ENCODE data around the gene ARHGEF18.
"Not testable (repeated sequence)": the region's sequence is repeated elsewhere in the genome, so short reads cannot be mapped to it uniquely, and the experiment has no call there.

The ARHGEF18 gene

DNA sequence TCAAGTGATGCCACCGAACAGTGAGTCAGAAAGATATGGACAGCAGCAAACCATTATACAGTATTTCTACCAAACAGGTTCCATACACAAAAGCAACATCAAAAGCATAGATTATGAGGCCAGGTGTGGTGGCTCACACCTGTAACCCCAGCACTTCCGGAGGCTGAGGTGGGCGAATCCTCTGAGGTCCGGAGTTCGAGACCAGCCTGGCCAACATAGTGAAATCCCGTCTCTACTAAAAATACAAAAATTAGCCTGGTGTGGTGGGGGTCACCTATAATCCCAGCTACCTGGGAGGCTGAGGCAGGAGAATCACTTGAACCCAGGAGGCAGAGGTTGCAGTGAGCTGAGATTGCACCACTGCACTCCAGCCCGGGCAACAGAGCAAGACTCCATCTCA, 1.7 kb upstream of the ARHGEF18 start:
- DNase-seq (ENCODE audit: low read depth), result not testable (repeated sequence)

DNA sequence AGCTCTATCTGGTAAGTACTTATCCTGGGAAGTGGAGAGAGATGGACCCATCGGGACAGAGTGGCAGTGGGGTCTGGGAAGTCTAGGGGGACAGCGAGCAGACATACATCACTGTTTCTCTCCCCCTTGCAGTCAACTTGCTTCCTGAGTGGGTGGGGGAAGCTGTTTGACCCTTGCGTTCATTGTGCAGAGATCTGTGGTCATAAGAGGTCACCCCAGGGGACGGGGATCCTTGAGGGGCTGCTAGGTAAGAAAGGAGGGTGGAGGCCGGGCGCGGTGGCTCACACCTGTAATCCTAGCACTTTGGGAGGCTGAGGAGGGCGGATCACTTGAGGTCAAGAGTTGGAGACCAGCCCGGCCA, 474 bp downstream of the ARHGEF18 start:
- DNase-seq (ENCODE audit: low read depth), result no peak

DNA sequence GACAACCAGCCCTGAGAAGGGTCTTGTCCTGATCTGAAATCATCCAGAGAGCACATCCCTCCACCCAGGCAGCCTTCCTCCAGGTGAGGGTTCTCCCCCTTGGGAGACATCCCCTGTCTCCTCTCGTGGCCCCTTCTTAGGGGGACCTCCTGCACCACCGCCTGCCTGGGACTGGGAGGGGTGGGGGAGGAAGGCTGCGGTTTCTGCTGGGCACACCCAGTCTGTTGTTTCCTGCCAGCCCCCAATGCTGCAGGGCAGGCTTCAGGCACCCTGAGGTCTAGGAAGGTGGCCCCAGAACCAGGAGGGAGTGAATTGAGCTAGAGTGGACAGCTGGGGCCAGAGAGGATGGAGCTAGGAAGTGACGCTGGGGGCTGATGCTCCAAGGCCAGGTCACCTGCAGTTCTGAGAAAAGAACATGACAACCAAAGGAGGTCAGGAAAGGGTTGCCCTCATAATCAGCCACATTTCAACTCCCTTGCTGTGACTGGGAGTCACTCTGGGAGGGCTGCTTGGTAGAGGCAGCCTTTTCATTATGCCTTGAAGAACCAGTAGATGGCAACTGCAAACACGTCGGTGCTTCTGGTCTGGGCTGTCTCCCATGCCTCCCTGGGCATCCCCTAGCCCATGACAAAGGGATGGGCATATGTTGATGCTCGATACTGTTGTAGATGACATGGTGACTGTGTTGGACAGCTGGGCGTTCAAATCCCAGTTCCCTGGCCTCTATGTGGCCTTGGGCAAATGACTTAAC, 1.4 kb downstream of the ARHGEF18 start:
- no peak for DNase-seq (ENCODE audit: low read depth)

DNA sequence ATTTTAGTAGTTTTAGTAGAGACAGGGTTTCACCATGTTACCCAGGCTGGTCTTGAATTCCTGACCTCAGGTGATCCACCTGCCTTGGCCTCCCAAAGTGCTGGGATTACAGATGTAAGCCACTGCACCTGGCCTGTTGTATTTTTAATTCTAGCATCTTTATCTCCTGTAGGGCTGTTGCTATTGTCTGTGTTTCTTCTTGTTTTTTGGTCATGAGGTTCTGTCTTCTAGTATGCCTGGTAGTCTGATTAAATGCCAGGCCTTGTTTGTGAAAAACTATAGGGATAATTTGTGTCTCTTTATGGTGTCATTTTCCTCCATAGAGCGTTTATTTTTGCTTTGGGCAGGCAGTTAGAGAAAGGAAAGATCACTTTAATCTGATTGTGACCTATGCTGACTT, 3.1 kb downstream of the ARHGEF18 start:
- DNase-seq (ENCODE audit: low read depth), result no peak

DNA sequence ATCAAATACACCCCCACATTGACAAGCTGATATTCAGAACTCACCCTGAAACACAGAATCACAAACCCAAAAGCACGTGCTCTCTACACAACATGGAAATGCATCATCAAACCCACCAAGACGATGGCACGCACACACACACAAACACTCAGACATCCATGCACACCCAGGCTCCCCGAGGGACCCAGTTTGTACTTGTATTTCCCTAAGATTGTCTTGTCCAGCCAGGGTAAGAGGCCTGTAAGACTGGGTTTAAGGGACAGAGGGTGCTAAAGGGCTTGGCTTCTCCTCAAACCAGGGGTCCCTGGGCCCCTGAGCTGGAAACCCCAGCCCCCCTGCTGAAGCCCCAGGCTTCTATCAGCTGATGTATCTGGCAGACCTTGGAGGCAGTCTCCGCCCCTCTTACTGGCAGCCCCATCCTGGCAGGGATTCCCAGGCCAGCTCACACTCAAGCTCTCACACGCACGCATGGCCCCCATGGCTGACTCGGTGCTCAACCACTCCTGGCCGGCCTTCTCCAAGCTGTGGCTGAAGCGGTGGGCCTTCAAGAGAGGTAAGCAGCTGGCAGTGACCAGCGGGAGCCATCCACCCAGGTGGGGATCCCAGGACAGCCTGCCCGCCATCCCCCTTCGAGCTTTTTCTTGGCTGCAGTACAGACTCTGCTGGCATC, 6.5 kb downstream of the ARHGEF18 start:
- DNase-seq (ENCODE audit: low read depth), result peak; percentile 46

DNA sequence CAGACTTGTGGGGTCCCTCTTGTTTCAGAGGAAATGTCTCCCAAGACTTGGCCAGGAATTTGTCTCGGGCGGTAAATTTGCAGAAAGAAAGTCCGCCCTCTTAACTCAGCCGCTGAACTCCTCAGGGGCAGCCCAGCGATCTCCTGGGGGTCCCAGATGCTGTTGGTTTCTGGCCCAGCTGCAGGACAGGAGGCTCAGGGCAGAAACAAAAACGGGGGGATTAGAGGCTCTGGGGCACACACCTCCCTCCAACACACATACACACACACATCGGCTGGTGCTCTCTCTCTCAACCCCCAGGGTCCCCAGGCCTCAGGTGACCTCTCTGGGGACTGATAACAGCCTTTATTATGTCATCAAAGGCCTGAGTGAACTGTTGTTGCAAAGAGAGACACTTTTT, 7.1 kb downstream of the ARHGEF18 start:
- DNase-seq (ENCODE audit: low read depth), result no peak

DNA sequence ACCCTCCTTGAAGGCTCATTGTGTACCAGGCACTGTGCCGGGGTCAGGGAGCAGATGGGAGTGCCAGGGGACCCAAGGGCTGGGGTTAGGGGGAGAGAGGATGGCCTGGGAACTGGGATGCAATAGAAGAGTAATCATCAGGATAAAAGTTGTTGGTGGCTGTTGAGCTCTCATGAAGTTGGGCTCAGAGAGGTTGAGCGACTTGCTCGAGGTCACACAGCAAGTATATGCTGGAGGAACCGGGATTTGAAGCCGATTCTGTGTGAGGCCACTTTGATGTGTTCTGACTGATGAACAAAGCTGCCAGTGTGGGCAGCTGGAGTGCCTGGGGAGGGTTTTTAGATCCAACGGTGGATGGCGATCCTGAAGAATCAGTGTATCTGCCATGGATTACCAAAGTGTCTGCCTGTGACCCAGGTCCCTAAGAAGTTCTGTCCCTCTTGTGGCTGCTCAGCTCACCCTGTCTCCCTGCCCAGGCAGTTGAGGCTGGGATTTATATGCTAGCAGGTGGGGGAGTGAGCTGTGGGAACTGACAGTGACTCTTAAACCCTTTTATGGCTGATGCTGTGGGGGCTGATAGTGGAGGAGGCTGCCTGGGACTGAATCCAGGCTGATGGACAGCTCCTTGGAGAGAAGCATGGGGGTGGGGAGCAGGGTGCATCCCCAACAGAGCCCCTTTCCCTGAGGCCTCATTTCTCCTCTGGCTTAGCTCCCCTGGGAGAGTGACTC, 8.3 kb downstream of the ARHGEF18 start:
- no peak for DNase-seq (ENCODE audit: low read depth)

DNA sequence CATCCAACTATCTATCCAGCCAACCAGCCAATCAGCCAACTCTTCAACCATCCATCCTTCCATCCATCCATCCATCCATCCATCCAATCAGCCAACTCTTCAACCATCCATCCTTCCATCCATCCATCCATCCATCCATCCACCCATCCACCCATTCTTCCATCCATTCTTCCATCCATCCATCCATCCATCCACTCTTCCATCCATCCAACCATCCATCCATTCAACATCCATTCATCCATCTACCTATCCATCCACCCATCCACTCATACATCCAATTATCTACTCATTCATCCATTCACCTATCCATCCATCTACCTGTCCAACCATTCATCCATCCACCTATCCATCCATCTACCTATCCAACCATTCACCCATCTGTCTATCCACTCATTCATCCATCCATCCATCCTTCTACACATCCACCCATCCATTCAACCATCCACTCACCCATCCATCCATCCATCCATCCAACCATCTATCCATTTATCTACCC, 9.4 kb downstream of the ARHGEF18 start:
- DNase-seq (ENCODE audit: low read depth), result no peak

DNA sequence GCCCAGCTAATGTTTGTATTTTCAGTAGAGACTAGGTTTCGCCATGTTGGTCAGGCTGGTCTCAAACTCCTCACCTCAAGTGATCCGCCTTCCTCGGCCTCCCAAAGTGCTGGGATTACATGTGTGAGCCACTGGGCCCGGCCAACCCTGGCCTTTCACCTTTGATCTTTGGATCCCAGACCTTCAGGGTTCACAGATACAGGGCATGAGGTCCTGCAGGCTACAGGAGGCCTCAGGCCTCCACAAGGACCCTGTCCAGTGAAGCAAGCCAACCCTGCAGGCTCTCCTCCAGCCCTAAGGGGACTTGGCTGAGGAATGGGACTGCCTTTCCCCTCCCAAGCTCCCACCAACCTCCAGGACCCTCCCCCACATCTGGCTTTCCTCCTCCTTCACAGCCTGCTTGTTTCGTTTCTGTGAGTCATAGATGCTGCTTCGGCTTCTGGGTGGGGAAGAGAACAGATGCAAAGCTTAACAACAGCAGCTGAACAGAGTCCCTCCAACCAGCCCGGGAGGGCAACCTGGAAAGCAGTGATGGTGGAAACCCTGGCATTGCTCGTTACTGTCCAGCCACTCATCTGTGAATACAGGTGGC, 11.8 kb downstream of the ARHGEF18 start:
- DNase-seq (ENCODE audit: low read depth), result peak; percentile 20

DNA sequence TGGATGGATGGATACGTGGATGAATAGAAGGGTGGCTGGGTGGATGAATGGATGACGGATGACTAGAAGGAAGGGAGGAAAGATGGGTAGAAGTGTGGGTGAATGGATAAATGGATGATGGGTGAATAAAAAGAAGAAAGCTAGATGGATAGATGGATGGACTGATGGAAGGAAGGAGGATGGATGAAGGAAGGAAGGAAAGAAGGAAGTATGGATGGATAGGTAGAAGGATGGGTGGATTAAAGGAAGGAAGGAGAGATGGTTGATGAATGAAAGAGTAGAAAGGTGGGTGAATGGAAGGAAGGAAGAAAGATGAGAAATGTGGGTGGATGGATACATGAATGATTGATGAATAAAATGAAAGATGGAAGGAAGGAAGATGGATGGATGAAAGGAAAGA, 14.5 kb downstream of the ARHGEF18 start:
- no peak for DNase-seq (ENCODE audit: low read depth)

DNA sequence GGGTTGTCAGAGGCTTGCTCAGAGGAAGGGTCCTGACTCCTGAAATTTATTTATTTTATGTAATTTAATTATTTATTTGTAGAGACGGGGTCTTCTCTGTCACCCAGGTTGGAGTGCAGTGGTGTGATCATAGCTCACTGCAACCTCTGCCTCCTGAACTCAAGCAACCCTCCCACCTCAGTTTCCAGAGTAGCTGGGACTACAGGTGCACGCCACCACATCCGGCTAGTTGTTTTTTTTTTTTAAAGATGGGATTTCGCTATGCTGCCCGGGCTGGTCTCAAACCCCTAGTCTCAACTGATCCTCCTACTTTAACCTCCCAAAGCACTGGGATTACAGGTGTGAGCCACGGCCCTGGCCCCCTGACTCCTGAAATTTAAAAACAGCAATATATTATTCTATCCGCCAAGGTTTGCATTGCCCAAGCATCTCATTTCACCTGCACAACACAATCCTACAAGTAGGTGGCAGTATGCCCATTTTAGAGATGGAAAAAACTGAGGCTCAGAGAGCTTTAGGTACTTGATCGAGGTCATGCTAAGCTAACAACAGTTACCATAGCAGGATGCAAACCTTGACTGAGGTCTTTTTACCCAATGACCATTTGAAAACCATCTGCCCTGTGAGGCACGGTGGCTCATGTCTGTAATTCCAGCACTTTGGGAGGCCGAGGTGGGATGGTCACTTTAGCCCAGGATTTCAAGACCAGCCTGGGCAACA, 18.1 kb downstream of the ARHGEF18 start:
- peak; percentile 73 for DNase-seq (ENCODE audit: low read depth)

DNA sequence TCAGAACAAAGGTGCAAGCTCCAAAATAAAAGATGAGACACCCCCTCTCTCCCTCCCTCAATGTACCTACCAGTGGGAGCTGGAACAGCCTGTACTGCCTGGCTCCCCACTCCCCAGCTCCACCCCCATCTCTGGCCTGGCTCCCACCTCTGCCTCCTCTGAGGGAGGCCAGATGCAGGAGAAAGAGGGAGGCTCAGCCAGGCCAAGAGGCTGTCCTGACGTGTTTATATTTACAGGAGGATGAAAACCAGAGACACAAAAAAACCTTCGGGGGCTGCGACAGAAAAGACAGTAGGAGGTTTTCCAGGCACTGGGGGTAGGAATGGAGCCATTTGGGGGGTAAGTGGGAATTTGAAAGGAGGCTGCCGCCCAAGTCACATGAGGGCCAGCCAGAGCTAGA, 19.7 kb downstream of the ARHGEF18 start:
- DNase-seq (ENCODE audit: low read depth), result no peak

DNA sequence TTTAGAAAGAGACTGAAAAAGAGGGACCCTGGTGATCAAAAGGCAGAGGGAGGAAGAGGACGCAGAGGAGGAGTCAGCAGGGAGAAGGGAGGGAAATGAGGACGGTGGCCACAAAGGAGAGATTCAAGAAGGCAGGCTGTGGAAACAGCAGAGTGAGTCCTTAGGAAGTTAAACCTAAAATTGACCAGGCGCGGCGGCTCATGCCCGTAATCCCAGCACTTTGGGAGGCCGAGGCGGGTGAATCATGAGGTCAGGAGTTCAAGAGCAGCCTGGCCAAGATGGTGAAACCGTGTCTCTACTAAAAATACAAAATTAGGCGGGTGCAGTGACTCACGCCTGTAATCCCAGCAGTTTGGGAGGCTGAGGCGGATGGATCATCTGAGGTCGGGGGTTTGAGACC, 20.1 kb downstream of the ARHGEF18 start:
- DNase-seq (ENCODE audit: low read depth), result peak; percentile 65

DNA sequence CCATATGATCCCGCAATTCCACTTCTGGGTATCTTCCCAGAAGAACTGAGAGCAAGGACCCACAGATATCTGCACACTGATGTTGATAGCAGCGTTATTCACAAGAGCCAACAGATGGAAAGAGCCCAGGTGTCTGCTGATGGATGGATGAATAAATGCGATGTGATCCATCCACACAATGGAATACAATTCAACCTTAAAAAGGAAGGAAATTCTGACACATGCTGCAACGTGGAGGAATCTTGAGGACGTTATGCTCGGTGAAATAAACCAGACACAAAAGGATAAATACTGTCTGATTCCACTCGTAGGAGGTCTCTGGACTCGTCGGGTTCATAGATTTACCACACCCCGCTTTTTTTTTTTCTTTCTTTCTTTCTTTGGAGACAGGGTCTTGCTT, 21.8 kb downstream of the ARHGEF18 start:
- no peak for DNase-seq (ENCODE audit: low read depth)

DNA sequence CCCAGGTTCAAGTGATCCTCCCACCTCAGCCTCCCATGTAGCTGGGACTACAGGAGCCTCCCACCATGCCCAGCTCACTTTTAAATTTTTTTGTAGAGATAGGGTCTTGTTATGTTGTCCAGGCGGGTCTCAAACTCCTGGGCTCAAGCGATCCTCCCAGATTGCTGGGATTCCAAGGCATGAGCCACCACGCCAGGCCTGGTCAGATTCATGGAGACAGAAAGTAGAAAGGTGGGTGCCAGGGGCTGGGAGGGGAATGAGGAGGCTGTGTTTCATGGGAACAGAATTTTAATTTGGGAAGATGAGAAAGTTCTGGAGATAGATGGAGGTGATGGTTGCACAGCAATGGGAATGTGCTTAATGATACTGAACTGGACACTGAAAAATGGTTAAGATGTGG, 22.3 kb downstream of the ARHGEF18 start:
- DNase-seq (ENCODE audit: low read depth), result no peak

DNA sequence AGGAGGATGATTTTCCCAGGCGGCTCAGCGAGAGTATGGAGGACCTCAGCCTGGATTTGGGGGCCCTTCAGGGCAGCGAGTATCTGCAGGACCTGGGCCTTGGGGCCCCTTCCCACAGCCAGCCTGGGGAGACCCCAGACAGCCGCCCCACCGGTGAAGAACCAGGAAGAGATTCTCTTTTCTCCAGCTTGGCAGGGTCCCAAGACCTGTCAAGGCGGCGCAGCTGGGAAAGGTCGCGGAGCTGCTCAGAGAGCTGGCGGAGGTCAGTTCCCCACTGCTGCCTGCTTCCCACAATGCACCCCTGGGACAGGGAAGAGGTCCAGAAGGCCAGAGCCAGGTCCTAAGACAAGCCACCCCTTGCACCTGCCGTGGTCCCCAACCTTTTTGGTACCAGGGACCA, 24.1 kb downstream of the ARHGEF18 start:
- DNase-seq (ENCODE audit: low read depth), result no peak

DNA sequence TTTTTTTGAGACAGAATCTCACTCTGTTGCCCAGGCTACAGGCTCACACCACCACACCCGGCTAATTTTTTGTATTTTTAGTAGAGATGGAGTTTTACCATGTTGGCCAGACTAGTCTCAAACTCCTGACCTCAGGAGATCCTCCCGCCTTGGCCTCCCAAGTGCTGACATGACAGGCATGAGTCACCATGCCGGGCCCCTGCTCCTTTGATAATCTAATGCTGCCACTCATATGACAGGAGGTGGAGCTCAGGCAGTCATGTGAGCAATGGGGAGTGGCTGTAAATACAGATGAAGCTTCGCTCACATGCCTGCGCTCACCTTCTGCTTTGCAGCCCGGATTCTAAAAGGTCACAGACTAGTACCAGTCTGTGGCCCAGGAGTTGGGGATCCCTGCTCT, 25.1 kb downstream of the ARHGEF18 start:
- DNase-seq (ENCODE audit: low read depth), result peak; percentile 52

DNA sequence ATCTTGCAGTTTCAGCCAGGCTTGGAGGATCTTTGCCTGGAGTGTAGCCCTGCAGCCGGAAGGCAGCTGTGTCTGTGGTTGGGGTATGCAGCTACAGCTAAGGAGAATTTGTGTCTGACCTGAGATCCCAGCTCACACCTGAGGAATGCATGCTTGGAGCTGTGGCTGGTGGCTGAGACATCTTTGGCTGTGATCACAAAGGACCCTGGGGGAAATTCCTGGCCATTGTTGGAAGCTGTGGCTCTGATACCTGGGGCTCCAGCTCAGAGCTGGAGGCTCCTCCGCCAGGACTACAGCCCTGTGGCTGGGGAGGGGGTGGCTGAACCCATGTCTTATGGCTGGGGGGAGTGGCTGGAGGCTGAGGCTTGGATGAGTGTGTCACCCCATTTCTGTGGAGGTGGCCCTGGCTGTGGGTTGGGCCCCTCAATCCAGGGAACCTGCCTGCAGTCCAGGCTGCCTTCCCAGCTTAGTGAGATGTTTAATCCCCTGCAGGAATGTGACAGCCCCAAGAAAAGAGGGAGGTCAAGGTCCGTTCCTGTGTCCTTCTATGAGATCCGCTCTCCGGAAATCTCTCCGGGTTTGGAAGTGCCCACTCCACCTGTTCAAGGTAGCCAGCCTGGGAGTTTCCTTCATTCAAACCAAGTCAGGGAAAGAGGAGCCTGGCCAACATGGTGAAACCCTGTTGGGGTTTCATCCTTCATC, 27.6 kb downstream of the ARHGEF18 start:
- peak; percentile 17 for DNase-seq (ENCODE audit: low read depth)

DNA sequence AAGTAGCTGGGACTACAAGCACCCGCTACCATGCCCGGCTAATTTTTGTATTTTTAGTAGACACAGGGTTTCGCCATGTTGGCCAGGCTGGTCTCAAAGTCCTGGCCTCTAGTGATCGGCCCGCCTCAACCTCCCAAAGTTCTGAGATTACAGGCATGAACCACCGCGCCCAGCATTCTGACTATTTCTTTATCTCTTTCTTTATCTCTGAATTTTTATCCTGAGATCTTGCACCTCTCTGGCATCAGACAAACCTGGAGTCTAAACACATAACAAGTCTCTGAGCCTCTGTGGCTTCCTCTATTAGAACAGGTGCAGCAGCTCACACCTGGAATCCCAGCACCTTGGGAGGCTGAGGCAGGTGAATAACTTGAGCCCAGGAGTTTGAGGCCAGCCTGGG, 28.5 kb downstream of the ARHGEF18 start:
- no peak for DNase-seq (ENCODE audit: low read depth)

DNA sequence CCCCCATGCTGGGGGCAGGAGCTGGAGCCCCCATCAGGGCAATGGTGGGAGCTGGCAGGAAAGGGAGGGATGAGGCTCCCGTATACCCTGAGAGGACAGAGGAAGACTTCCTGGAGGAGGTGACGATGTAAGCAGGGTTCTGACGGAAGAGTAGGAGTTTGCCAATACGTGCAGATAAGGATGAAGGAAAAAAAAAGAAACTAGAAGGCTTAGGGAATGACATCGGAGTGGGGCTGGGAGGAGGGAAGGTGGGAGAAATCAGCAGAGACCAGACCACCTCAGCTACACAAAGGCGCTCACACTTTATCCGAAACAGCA, 32.3 kb downstream of the ARHGEF18 start:
- DNase-seq (ENCODE audit: low read depth), result no peak

DNA sequence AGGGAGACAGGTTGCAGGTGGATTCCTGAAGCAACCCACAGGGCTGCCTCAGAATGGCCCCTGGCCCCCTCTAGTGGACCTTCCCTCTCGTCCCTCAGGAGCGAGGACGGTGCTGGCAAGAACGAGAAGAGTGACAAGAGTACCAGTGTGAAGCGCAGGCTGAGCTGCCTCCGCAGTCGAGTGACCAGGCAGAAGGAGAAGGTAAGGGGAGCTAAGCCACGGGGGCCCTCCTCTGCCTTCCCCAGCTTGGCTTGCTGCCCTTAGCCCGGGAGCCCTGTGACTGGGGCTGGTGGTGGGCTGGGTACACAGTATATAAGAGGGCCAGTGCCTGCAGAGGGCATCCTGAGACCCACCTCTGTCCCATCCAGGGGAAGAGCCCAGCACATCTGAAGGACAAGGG, 34.0 kb downstream of the ARHGEF18 start:
- no peak for DNase-seq (ENCODE audit: low read depth)

DNA sequence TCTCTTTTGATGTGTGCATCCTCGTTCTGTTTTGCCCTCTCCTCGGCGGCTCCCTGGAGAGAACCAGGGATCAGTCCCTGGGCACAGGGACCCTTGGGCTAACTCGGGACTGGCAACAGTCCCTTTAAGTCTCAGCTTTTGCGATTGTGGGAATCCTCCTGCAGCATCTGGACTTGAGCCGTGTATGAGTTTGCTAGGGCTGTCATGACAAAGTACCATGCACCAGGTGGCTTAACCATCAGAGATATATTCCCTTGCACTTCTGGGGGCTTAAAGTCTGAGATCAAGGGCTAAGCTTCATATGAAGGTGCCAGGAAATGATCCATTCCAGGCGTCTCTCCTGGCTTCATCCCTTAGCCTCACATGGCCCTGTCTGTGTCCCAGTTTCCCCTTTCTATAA, 34.5 kb downstream of the ARHGEF18 start:
- no peak for DNase-seq (ENCODE audit: low read depth)

Data from ELR (cell line).